K562 (cell line): ENCODE data around the gene INPP5D. TPM values are rescaled to one million over a fixed set of nuclear protein-coding genes. Genes with fewer than 3 reads are reported as not detected.

Source experiments
- ATAC-seq: fragments of 200-7000 bp; cut with Tn5 transposase; 3 replicates; pipeline ENCODE4 v1.9.1; 2020; ENCODE audit warnings: moderate library complexity
- BruUV-seq: library from RNA; stranded (reverse); fragments of 400-500 nt; replicated peaks from 2 replicates; lab custom pipeline; 2021; lab: Mats Ljungman, UMichigan
- CTCF ChIA-PET: fragments of 300-600 bp; formaldehyde crosslinking; extraction: SDS; loops from one replicate; lab custom pipeline; 2021; ENCODE audit warnings: low intra/inter-chr PET ratio; lab: Yijun Ruan, JAX
- POLR2A ChIA-PET: fragments of 300-600, 350-650 bp; sonication (Branson Sonifier 250); formaldehyde crosslinking; extraction: SDS; loops from one replicate; lab custom pipeline; 2021; ENCODE audit warnings: antibody characterized with exemption, inconsistent platforms; lab: Yijun Ruan, JAX
- DNase-seq, 4 experiments: peaks; one replicate each; pipeline versions ENCODE4 v3.0.0 to v3.0.0-alpha.2; 2011 to 2018; ENCODE audit warnings: low spot score in 3 of 4, mixed read lengths in 3 of 4; ENCODE audit errors: extremely low read depth in 1 of 4
- FAIRE-seq: peaks from 2 replicates; lab custom pipeline; 2011; peaks lifted over from hg19 to GRCh38; lab: Jason Lieb, UNC
- H2AFZ ChIP-seq: 2 replicates; pipeline ENCODE4 v1.6.0; 2011; ENCODE audit warnings: low read depth, low read length, control low read depth, inconsistent platforms
- H3K27ac ChIP-seq: fragments of 200-600 bp; 3 replicates; pipeline ENCODE4 v1.8.0; 2011; ENCODE audit warnings: low read depth, mild to moderate bottlenecking, control low read depth, inconsistent platforms, low read length, moderate library complexity, mixed read lengths; ENCODE audit errors: extremely low read depth
- H3K27me3 ChIP-seq, 2 experiments: fragments of 300-600 bp in 1 of 2; 2 replicates in 1 of 2; 3 replicates in 1 of 2; pipeline versions ENCODE4 v1.6.0 to v1.8.0; 2011; ENCODE audit warnings: inconsistent platforms in 2 of 2, low read length in 2 of 2, mild to moderate bottlenecking in 1 of 2, mixed read lengths in 1 of 2, moderate library complexity in 1 of 2; ENCODE audit not compliant: control insufficient read depth in 2 of 2, insufficient read depth in 2 of 2
- H3K36me3 ChIP-seq: fragments of 300-600 bp; 3 replicates; pipeline ENCODE4 v1.8.0; 2011; ENCODE audit warnings: mild to moderate bottlenecking, low read length, inconsistent platforms; ENCODE audit not compliant: control insufficient read depth, insufficient read depth
- H3K4me1 ChIP-seq, 2 experiments: fragments of 200-600 bp in 1 of 2; replicated peaks in 1 of 2; 2 replicates in 1 of 2; 3 replicates in 1 of 2; pipeline versions ENCODE4 v1.5.1 to v1.8.0; 2011; ENCODE audit warnings: inconsistent platforms in 2 of 2, low read length in 2 of 2, mild to moderate bottlenecking in 1 of 2, mixed read lengths in 1 of 2, moderate library complexity in 1 of 2; ENCODE audit not compliant: control insufficient read depth in 2 of 2, insufficient read depth in 2 of 2
- H3K4me2 ChIP-seq: 2 replicates; pipeline ENCODE4 v1.6.1; 2011; ENCODE audit warnings: low read length, control low read depth, inconsistent platforms, mixed read lengths; ENCODE audit not compliant: insufficient read depth
- H3K4me3 ChIP-seq: fragments of 200-600 bp; sonication (generic), shearing (Covaris generic); 2 replicates; pipeline ENCODE4 v1.5.1; 2016; ENCODE audit warnings: control low read depth, inconsistent platforms
- H3K79me2 ChIP-seq: fragments of 200-600 bp; 3 replicates; pipeline ENCODE4 v1.8.0; 2011; ENCODE audit warnings: low read length, inconsistent platforms; ENCODE audit not compliant: control insufficient read depth, insufficient read depth
- H3K9ac ChIP-seq, 2 experiments: 2 replicates each; pipeline versions ENCODE4 v1.6.0 to v1.6.1; 2011; ENCODE audit warnings: low read depth in 2 of 2, low read length in 2 of 2, control low read depth in 1 of 2, inconsistent platforms in 1 of 2, mild to moderate bottlenecking in 1 of 2, mixed read lengths in 1 of 2; ENCODE audit not compliant: insufficient read depth in 1 of 2
- H3K9me1 ChIP-seq: one replicate; pipeline ENCODE4 v1.6.0; 2011; ENCODE audit warnings: inconsistent platforms, mild to moderate bottlenecking, low read length, moderate library complexity; ENCODE audit not compliant: control insufficient read depth, insufficient read depth
- H3K9me3 ChIP-seq: replicated peaks from 2 replicates; pipeline ENCODE4 v1.5.1; 2011; ENCODE audit warnings: low read depth, low read length, inconsistent platforms; ENCODE audit not compliant: control insufficient read depth, insufficient read depth
- H4K20me1 ChIP-seq: replicated peaks from 2 replicates; pipeline ENCODE4 v1.6.1; 2011; ENCODE audit warnings: low read length, inconsistent platforms, mixed read lengths; ENCODE audit not compliant: control insufficient read depth, insufficient read depth
- DNMT1 ChIP-seq: fragments of 450-650 bp; IDR thresholded peaks from 2 replicates; pipeline ENCODE4 v1.6.1; 2016; ENCODE audit warnings: antibody characterized with exemption, mild to moderate bottlenecking
- KLF1 ChIP-seq: fragments of 450-650 bp; IDR thresholded peaks from 2 replicates; pipeline ENCODE4 v1.6.1; 2016; ENCODE audit warnings: missing genetic modification characterization, missing compliant biosample characterization
- SIN3A ChIP-seq, 2 experiments: fragments of 150-350 bp in 1 of 2; IDR thresholded peaks; 2 replicates each; pipeline ENCODE4 v1.6.1; 2011 to 2016; ENCODE audit warnings: borderline replicate concordance in 2 of 2, low read depth in 2 of 2, low read length in 2 of 2, mild to moderate bottlenecking in 2 of 2, moderate library complexity in 2 of 2; ENCODE audit not compliant: control insufficient read depth in 1 of 2
- SOX6 ChIP-seq: fragments of 450-650 bp; IDR thresholded peaks from 2 replicates; pipeline ENCODE4 v1.6.1; 2014; ENCODE audit warnings: mild to moderate bottlenecking
- ZNF217 ChIP-seq: sonication (generic); formaldehyde crosslinking; IDR thresholded peaks from 2 replicates; pipeline ENCODE4 v1.8.0; 2022; ENCODE audit warnings: mild to moderate bottlenecking, missing genetic modification reagents
- ZNF431 ChIP-seq: sonication (generic); formaldehyde crosslinking; IDR thresholded peaks from 2 replicates; pipeline ENCODE4 v1.8.0; 2022; ENCODE audit warnings: mild to moderate bottlenecking, missing genetic modification reagents
- ZNF584 ChIP-seq: fragments of 200-800 bp; sonication (Bioruptor generic); IDR thresholded peaks from 2 replicates; pipeline ENCODE4 v1.6.1; 2016; ENCODE audit warnings: low read depth, mild to moderate bottlenecking, missing genetic modification characterization, missing compliant biosample characterization
- ZNF644 ChIP-seq: fragments of 200-800 bp; sonication (Bioruptor generic); IDR thresholded peaks from 2 replicates; pipeline ENCODE4 v1.6.1; 2016; ENCODE audit warnings: low read depth, missing genetic modification characterization, missing compliant biosample characterization
- ZNF764 ChIP-seq: fragments of 250-450 bp; sonication (Bioruptor Pico); IDR thresholded peaks from 2 replicates; pipeline ENCODE4 v1.4.0; 2020; ENCODE audit warnings: low read depth, mild to moderate bottlenecking, moderate library complexity
- WGBS: fragments of 100-300 bp; shearing (Covaris generic); methylation state at CpG from one replicate; pipeline ENCODE4 v1.1.6; 2016; ENCODE audit warnings: low coverage, mixed read lengths; ENCODE audit not compliant: insufficient coverage; ENCODE audit errors: missing lambda C conversion rate; 5-methylcytosine and 5-hydroxymethylcytosine counted together
- in situ Hi-C: fragments of 300-500 bp; cut with MboI; formaldehyde crosslinking; loops from 4 replicates; pipeline ENCODE4 v1.15.0; 2018; ENCODE audit warnings: inconsistent platforms, mixed read lengths
- intact Hi-C: fragments of 100-400 bp; cut with micrococcal nuclease; formaldehyde crosslinking; loops from 2 replicates; pipeline ENCODE4 v1.14.2; 2022
- polyA plus RNA-seq, 8 experiments: library from polyadenylated mRNA; depleted of rRNA in 4 of 8; stranded (reverse) in 5 of 8; unstranded in 3 of 8; fragments of >200 nt; fragmentation: Nextera tagmentation in 2 of 8; fragmentation: Illumina TruSeq in 1 of 8; extraction: Ambion mirVana in 2 of 8; extraction: Trizol in 1 of 8; gene quantifications; 2 replicates each; pipeline versions ENCODE4 v1.2.1 to v1.2.3, GENCODE V29; 2011 to 2014; ENCODE audit warnings: inconsistent platforms in 1 of 8, missing spikeins in 1 of 8
- total RNA-seq, 7 experiments: library from RNA; depleted of rRNA in 6 of 7; stranded (reverse); fragments of >200 nt in 6 of 7; fragmentation: Illumina TruSeq in 2 of 7; extraction: Trizol in 2 of 7; gene quantifications; 2 replicates each; pipeline versions ENCODE4 v1.2.1 to v1.2.3, GENCODE V29; 2011 to 2021; ENCODE audit warnings: low replicate concordance in 1 of 7
- TF ChIP-seq, protein P1 (sequence below), 2 experiments: fragments of 450-650 bp; IDR thresholded peaks; 2 replicates each; pipeline ENCODE4 v1.6.1; 2018; ENCODE audit warnings: mild to moderate bottlenecking in 2 of 2, low read depth in 1 of 2; ENCODE audit not compliant: partially characterized antibody in 2 of 2
- TF ChIP-seq, protein P2 (sequence below): fragments of 450-650 bp; formaldehyde crosslinking; IDR thresholded peaks from 2 replicates; pipeline ENCODE4 v1.4.0; 2022; ENCODE audit warnings: missing genetic modification characterization

INPP5D gene
- total and polyA plus RNA-seq, 9 of the 15 experiments (the other 6 are each of a cell fraction or from before 2014, with no cell fraction given), result 0.55 to 6.2 (median 2.2) TPM

GRCh38 chr2:233115121-233115520, 55.0 kb downstream of the INPP5D start:
- intact Hi-C loops, result no loop called here
- WGBS, result 70% methylated on average over 6 of the region's 7 CpGs
- DNase-seq, result no peak

DNA sequence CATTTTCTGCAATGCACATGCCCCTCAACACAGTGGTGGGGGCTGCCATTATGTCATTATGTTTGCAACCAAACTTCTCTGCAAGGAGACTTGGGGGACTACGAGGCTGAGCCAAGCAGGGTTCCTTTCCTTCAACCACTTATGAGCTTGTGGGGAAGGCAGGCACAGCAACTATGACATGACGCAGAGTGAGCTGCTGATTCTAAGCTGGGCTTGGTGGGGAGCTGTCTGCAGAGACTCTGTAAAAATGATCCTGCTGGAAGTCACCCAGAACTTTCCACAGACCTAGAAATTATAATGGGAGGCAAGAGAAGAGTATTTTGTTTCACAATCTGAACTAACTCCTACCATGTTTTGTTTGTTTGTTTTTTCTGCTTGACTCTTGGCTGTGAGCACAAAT, 55.6 kb downstream of the INPP5D start:
- Histone ChIP-seq H3K36me3 (no peaks in the 10 kb centered on the region), H3K27me3 (no peaks in the 10 kb centered on the region), H3K27ac (no peak overlapping the region), H3K4me3 (no peak overlapping the region), H3K9me1 (no peaks in the 10 kb centered on the region), H3K9ac (no peak overlapping the region), H3K4me2 (no peak overlapping the region), H3K79me2 (no peaks in the 10 kb centered on the region), H3K4me1 (peaks cover 0 to 13% of the 10 kb centered on the region in 2 experiments; a peak in 2 of 5 replicates), H2AFZ (no peak overlapping the region), H4K20me1 (no peaks in the 10 kb centered on the region), H3K9me3 (no peaks in the 10 kb centered on the region)
- intact Hi-C loops, result no loop called here
- POLR2A ChIA-PET, result no interaction called here
- no TSS peak for BruUV-seq
- in situ Hi-C loops, result no loop called here
- FAIRE-seq (no peak), ATAC-seq (no peak), DNase-seq (no peak)
- WGBS, result 0% methylated on average over 1 of the region's 2 CpGs
- CTCF ChIA-PET, result no interaction called here
- TF ChIP-seq ZNF217 (CRISPR knock-in tag) (no peak), DNMT1 (no peak), SIN3A (IDR thresholded peaks at IDR 0.05; ENCODE audit: borderline replicate concordance in 2 of 2, control insufficient read depth in 1 of 2, low read depth in 2 of 2, low read length in 2 of 2) (no peak), KLF1 (tag) (no peak)
- TF ChIP-seq, protein P1, sequence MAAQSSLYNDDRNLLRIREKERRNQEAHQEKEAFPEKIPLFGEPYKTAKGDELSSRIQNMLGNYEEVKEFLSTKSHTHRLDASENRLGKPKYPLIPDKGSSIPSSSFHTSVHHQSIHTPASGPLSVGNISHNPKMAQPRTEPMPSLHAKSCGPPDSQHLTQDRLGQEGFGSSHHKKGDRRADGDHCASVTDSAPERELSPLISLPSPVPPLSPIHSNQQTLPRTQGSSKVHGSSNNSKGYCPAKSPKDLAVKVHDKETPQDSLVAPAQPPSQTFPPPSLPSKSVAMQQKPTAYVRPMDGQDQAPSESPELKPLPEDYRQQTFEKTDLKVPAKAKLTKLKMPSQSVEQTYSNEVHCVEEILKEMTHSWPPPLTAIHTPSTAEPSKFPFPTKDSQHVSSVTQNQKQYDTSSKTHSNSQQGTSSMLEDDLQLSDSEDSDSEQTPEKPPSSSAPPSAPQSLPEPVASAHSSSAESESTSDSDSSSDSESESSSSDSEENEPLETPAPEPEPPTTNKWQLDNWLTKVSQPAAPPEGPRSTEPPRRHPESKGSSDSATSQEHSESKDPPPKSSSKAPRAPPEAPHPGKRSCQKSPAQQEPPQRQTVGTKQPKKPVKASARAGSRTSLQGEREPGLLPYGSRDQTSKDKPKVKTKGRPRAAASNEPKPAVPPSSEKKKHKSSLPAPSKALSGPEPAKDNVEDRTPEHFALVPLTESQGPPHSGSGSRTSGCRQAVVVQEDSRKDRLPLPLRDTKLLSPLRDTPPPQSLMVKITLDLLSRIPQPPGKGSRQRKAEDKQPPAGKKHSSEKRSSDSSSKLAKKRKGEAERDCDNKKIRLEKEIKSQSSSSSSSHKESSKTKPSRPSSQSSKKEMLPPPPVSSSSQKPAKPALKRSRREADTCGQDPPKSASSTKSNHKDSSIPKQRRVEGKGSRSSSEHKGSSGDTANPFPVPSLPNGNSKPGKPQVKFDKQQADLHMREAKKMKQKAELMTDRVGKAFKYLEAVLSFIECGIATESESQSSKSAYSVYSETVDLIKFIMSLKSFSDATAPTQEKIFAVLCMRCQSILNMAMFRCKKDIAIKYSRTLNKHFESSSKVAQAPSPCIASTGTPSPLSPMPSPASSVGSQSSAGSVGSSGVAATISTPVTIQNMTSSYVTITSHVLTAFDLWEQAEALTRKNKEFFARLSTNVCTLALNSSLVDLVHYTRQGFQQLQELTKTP (IDR thresholded peaks at IDR 0.05; ENCODE audit: low read depth in 1 of 2, partially characterized antibody in 2 of 2), result no peak

More at GRCh38 chr2:233115121-233115520, 55.0 kb downstream of the INPP5D start:
- no peaks in the 10 kb centered on the region for H3K9me3 ChIP-seq
- no peaks in the 10 kb centered on the region for H3K27me3 ChIP-seq
- H3K36me3 ChIP-seq, result no peaks in the 10 kb centered on the region
- FAIRE-seq, result no peak
- in situ Hi-C loops, result no loop called here
- BruUV-seq, result no TSS peak
- no peak for ATAC-seq
- TF ChIP-seq, protein P2, sequence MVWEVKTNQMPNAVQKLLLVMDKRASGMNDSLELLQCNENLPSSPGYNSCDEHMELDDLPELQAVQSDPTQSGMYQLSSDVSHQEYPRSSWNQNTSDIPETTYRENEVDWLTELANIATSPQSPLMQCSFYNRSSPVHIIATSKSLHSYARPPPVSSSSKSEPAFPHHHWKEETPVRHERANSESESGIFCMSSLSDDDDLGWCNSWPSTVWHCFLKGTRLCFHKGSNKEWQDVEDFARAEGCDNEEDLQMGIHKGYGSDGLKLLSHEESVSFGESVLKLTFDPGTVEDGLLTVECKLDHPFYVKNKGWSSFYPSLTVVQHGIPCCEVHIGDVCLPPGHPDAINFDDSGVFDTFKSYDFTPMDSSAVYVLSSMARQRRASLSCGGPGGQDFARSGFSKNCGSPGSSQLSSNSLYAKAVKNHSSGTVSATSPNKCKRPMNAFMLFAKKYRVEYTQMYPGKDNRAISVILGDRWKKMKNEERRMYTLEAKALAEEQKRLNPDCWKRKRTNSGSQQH (CRISPR knock-in tag), result no peak
- TF ChIP-seq ZNF764, result no peak
- no peak for TF ChIP-seq ZNF431 (CRISPR knock-in tag)
- TF ChIP-seq ZNF584, result no peak
- no peak for TF ChIP-seq SIN3A (IDR thresholded peaks at IDR 0.05; ENCODE audit: borderline replicate concordance in 2 of 2, control insufficient read depth in 1 of 2, low read depth in 2 of 2, low read length in 2 of 2)
- TF ChIP-seq ZNF644 (tag), result no peak
- TF ChIP-seq SOX6, result no peak
- H3K27ac ChIP-seq, result no peak overlapping the region
- H3K9ac ChIP-seq, result no peak overlapping the region
- H4K20me1 ChIP-seq, result no peaks in the 10 kb centered on the region
- H3K4me3 ChIP-seq, result no peak overlapping the region
- H3K9me1 ChIP-seq, result no peaks in the 10 kb centered on the region
- CTCF ChIA-PET, result no interaction called here
- H3K4me1 ChIP-seq, result peaks cover 0 to 13% of the 10 kb centered on the region in 2 experiments; a peak in 2 of 5 replicates
- no peaks in the 10 kb centered on the region for H3K79me2 ChIP-seq
- H2AFZ ChIP-seq, result no peak overlapping the region
- POLR2A ChIA-PET, result no interaction called here
- H3K4me2 ChIP-seq, result no peak overlapping the region
